Hematopoietic multipotent progenitor cell treated with erythropoietin and hydrocortisone succinate and interleukin-3 and kit ligand, for 4 days (in vitro differentiated cells): ENCODE results near the gene KIAA0232.
"Not testable (repeated sequence)": the region's sequence is repeated elsewhere in the genome, so short reads cannot be mapped to it uniquely, and the experiment has no call there.

ENCODE experiments used
- DNase-seq: peaks from one replicate; pipeline ENCODE4 v3.0.0-alpha.2; 2015

Gene KIAA0232

GRCh38 chr4:6782147-6782845, at the start of gene KIAA0232:
Gene KIAA0232, plus strand, starts transcription at chr4:6782727. Its CDS starts 41,727 bp downstream, at chr4:6824454.
- DNase-seq: peak; percentile 96

GRCh38 chr4:6733358-6734164, 49.0 kb upstream of the KIAA0232 start:
- no peak for DNase-seq

GRCh38 chr4:6734165-6734786, 48.3 kb upstream of the KIAA0232 start:
- peak; percentile 53 for DNase-seq

- DNase-seq: no peak
Measured at GRCh38 chr4:6739920-6740319, 42.6 kb upstream of the KIAA0232 start.

- no peak for DNase-seq
Measured at GRCh38 chr4:6740347-6740746, 42.2 kb upstream of the KIAA0232 start.

GRCh38 chr4:6742507-6742906, 40.0 kb upstream of the KIAA0232 start:
- DNase-seq: no peak

DNA sequence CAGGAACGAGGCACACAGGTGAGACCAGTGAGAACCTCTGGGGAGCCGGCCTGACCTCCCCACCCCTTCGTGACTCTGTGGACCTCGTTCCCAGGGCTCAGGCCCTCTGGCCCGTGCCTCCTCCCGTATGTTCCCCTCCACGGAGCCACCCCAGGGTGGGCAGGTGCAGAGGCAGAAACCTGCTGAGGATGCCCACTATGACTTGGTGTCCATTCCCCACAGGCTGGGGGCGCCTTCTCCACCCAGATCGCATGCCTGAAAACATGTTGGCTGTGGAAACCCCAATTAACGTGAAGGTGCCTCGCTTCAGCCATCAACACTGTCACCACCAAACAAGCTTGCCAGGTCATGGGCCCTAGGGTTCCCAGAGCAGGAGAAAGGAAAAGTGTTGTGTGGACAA, 39.5 kb upstream of the KIAA0232 start:
- DNase-seq: no peak

DNA sequence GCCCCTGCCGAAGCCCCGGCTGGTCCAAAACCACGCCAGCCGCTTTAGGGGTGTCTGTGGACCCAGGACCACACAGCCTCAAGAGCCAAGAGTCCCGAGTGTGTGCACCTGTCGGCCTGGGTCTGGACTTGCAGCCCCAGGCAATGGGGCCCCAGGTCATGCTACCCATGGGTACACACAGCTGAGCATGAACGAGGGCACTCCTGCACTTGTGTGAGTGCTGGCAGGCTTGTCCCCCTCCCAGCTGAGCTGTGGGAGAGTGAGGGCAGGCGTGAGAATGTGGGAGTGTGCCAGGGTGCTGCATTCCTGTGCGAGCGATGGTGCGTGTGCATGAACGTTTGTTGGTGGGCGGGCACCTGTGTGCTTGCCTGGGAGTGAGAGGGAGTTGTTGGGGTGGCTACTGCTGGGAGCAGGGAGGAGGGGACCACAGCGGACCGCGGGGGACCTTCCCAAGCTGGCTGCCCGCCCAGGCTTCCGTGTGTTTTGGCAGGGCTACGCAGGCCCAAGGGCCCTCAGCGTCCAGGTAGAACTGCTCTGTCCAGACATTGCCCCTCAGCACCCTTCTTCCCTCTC, 35.7 kb upstream of the KIAA0232 start:
- no peak for DNase-seq

DNA sequence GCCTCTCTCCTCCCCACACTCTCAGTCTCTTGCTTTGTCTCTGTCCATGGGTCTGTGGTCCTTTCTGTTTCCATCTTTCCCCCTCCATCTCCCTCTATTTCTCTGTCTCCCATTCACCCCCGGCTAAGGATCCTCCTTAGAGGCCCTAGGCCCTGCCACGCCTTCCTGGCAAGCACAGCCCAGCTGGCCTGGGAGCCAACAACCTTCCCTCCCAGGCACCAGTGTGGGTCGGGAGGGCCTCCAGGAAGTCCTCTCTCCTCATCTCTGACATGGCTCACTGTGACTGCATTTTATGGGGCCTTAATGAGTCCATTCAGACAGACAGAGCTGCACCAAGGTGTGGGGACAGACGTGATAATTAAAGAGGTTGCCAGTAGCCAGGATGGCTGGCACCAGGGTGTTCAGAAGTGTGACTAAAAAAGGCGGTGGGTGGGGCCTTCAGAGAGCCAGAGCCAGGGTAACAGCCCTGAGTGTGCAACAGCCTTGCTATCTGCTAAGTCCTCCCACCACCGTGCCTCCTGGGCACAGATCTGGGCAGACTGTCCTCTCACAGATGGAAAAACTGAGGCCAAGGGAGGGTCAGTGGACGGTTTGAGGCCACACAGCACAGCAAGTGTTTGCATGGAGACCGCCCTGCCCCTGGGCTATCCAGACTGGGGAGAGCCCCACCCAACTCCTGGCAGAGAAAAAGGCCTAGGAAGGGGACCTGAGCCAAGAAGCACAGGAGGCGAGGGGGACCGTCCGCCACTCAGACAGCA, 35.1 kb upstream of the KIAA0232 start:
- no peak for DNase-seq

- no peak for DNase-seq
Measured at GRCh38 chr4:6748286-6748685, 34.2 kb upstream of the KIAA0232 start.

- no peak for DNase-seq
Measured at GRCh38 chr4:6749340-6750171, 33.0 kb upstream of the KIAA0232 start.

- DNase-seq: no peak
Measured at GRCh38 chr4:6750286-6751221, 32.0 kb upstream of the KIAA0232 start.

- DNase-seq: no peak
Measured at GRCh38 chr4:6751611-6752485, 30.7 kb upstream of the KIAA0232 start.

DNA sequence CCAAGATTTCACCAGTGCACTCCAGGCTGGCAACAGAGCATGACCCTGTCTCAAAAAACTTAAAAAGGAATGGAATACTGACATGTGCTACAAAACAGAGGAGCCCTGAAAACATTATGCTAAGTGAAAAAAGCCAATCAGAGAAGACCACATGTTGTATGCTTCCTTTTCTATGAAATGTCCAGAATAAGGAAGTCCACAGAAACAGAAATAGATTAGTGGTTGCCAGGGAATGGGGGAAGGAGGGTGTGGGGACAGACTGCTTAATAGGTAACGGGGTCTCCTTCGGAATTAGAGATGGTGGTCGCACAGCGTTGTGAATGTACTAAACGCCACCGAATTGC, 30.1 kb upstream of the KIAA0232 start:
- peak; percentile 73 for DNase-seq

DNA sequence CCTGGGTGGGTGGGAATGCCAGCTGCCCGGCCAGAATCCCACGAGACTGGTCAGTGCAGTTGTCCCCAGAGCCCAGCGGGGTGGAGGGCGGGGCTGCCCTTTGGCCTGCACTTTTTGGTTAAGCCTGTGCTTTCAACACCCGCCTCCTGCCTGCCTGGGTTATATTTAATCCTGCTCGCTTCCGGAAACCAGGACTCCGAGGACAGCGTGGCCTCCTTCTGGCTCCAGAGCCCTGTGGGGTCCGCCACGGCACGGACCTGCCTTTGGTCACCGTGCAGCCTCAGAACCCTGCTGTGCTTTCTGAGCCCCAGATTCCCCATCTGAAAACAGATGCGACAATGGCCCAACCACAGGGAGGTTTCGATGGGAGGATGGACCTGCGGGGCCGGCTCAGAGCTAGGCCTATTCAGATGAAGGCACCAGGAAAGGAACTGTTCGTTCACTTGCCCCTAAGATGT, 29.4 kb upstream of the KIAA0232 start:
- no peak for DNase-seq

DNA sequence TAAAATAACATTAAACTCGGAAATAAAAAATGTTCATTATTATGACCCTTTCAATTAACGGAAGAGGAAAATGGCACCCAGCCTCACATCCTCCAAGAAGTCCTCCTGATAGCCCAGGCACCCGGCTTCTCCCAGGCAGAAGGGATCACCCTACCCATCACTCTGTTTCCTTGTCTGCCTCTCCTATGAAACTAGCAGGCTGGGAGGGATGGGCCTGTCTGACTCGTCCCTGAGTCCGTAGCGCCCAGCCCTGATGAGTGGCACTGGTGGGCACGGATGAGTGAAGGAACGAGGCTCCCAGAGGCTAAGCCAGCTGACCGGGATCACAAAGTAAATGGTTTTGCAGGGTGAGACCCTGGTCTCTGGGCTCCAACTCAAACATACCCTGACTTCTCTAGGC, 28.6 kb upstream of the KIAA0232 start:
- no peak for DNase-seq

DNA sequence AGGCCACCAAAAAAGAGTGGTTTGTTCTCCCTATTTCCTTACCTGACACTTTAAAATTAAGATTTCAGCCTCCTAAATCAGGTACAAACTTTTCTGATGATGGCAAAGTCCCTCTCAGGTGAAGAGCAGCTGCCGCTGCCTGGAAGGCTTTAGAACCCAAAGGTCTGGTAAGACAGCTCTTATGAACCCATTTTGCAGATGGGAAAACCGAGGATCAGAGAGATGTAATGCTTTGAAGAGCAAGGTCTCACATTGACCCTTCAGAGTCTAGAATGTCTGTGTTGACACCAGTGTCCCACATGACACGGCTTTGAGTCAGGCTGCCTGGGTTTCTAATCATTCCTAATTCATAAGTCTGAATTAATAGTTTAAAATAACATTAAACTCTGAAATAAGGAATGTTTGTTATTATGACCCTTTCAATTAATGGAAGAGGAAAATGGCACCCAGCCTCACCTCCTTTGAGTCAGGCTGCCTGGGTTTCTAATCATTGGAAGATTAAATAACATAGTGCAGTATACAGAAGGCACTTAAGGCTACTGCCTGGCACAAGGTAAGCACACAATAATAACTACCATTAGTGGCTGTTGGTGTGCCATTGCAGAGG, 27.9 kb upstream of the KIAA0232 start:
- DNase-seq: no peak

- no peak for DNase-seq
Measured at GRCh38 chr4:6755088-6755753, 27.3 kb upstream of the KIAA0232 start.

- not testable (repeated sequence) for DNase-seq
Measured at GRCh38 chr4:6756345-6756744, 26.2 kb upstream of the KIAA0232 start.
